Mesangial cell (primary cell): ENCODE data around the gene MT1M. TPM values are rescaled to one million over a fixed set of nuclear protein-coding genes. Genes with fewer than 3 reads are reported as not detected.

Experiments
- total RNA-seq: library from RNA; depleted of rRNA; stranded (reverse); fragments of >200 nt; gene quantifications from 2 replicates; pipeline ENCODE4 v1.2.3, GENCODE V29; 2015

The MT1M gene
- total RNA-seq = 5.6 and 8.5 TPM in 2 replicates

GRCh38 chr16:56632156-56632847 is at the start of gene MT1M:
Gene MT1M, plus strand, starts transcription at chr16:56632659. Its CDS starts 73 bp downstream, at chr16:56632732.

GRCh38 chr16:56589141-56590039 is 43.1 kb upstream of the MT1M start, which contains the start of gene MT3:
Gene MT3, plus strand, starts transcription at chr16:56589528. Its CDS starts 63 bp downstream, at chr16:56589591.

GRCh38 chr16:56608043-56608875 is 24.2 kb upstream of the MT1M start, which contains the start of gene MT2A:
Gene MT2A, plus strand, starts transcription at chr16:56608584. Its CDS starts 72 bp downstream, at chr16:56608656.

GRCh38 chr16:56625140-56625942 is 7.1 kb upstream of the MT1M start, which contains the start of gene MT1E:
Gene MT1E, plus strand, starts transcription at chr16:56625781. Its CDS starts 71 bp downstream, at chr16:56625852.

GRCh38 chr16:56637814-56638750 is 5.6 kb downstream of the MT1M start, which contains the start of gene MT1A:
Gene MT1A, plus strand, starts transcription at chr16:56638666. Its CDS starts 73 bp downstream, at chr16:56638739.

GRCh38 chr16:56651586-56651985 is 19.1 kb downstream of the MT1M start, which contains the start of gene MT1B:
Gene MT1B, plus strand, starts transcription at chr16:56651886. Its CDS starts 68 bp downstream, at chr16:56651954.

GRCh38 chr16:56657555-56658326 is 25.3 kb downstream of the MT1M start, which contains the start of gene MT1F:
Gene MT1F, plus strand, starts transcription at chr16:56657959. Its CDS starts 100 bp downstream, at chr16:56658059.

GRCh38 chr16:56667581-56668571 is 35.4 kb downstream of the MT1M start, which contains the start of gene MT1G:
Gene MT1G, minus strand, starts transcription at chr16:56668065. Its CDS starts 72 bp downstream, at chr16:56667993.

GRCh38 chr16:56669005-56669839 is 36.8 kb downstream of the MT1M start, which contains the start of gene MT1H:
Gene MT1H, plus strand, starts transcription at chr16:56669814. Its CDS starts 71 bp downstream, at chr16:56669885.

GRCh38 chr16:56681939-56682702 is 49.7 kb downstream of the MT1M start, which contains the start of gene MT1X:
Gene MT1X, plus strand, starts transcription at chr16:56682470. Its CDS starts 71 bp downstream, at chr16:56682541.

Other genes with a start within 250 kb of the MT1M start
- 108 and 120 TPM in 2 replicates for gene AMFR, start 207.1 kb upstream of the MT1M start, total RNA-seq
- gene NUDT21, start 181.3 kb upstream of the MT1M start, total RNA-seq = 31.3 and 47.4 TPM in 2 replicates
- gene OGFOD1, start 181.1 kb upstream of the MT1M start, total RNA-seq = 12.8 and 25.1 TPM in 2 replicates
- 13.2 and 37.6 TPM in 2 replicates for gene BBS2, start 112.6 kb upstream of the MT1M start, total RNA-seq
- gene MT4, start 67.6 kb upstream of the MT1M start, total RNA-seq = not detected in 2 replicates
- not detected in 2 replicates for gene MT3, start 43.1 kb upstream of the MT1M start, total RNA-seq
- gene MT2A, start 24.1 kb upstream of the MT1M start, total RNA-seq = 491 and 2,036 TPM in 2 replicates
- gene MT1E, start 6.9 kb upstream of the MT1M start, total RNA-seq = 530 and 533 TPM in 2 replicates
- gene MT1A, start 6.0 kb downstream of the MT1M start, total RNA-seq = 7.4 and 8.3 TPM in 2 replicates
- not detected in 2 replicates for gene MT1B, start 19.2 kb downstream of the MT1M start, total RNA-seq
- 12.9 and 25.0 TPM in 2 replicates for gene MT1F, start 25.3 kb downstream of the MT1M start, total RNA-seq
- 93.4 TPM in 1 of 2 replicates, not detected in the other for gene MT1G, start 35.4 kb downstream of the MT1M start, total RNA-seq
- gene MT1H, start 37.2 kb downstream of the MT1M start, total RNA-seq = 8.6 TPM in 1 of 2 replicates, not detected in the other
- 74.6 and 80.4 TPM in 2 replicates for gene MT1X, start 49.8 kb downstream of the MT1M start, total RNA-seq
- gene NUP93, start 97.5 kb downstream of the MT1M start, total RNA-seq = 45.5 and 96.0 TPM in 2 replicates
- not detected in 2 replicates for gene SLC12A3, start 232.5 kb downstream of the MT1M start, total RNA-seq